NCI-H1436 treated with DMSO at 0.1 percent for 48 hours (cell line): ENCODE measurements around the gene POM121L2.

Experiments
- DNase-seq: peaks from one replicate; lab custom pipeline; 2025; lab: John Stamatoyannopoulos, UW

Gene POM121L2

DNA sequence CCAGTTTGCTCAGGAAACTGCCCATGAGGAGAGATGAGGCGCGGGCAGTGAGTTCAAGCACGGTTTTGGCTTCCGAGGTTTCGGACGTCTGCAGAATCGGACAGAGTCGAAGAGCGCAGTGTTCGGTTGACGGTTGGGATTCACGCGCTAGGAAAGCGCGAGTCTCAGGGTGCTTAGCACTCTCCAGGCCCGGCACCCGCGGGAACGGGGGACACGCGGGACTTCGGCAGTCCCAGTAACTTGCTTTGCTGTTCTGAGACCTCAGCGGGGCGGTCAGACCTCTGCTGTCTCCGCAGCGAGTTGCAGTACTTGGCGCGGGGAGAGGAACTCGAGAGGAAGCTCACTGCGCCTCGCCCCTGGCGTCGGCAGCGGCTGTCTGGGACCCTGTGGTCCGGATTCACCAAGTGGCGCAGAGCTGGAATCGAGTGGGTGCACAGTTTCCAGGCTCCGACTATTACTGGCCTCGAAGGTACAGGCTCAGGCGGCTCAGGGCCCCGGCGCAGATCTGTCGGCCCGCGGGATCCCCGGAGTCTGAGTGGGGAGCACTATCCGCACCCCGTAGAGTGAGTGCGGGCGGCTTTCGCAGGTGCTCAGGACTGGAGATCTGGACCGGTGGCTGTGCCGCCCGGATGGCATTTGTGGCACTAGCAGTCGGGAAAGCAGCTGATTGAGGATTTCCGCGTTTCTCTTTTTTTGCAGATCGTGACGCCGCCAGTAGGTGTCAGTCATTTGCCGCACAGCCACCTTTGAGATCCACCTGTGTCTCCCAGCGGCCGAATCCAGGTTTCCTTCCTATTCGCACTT lies at the start of gene POM121L2:
TSS of gene POM121L2 (minus strand) at position 128 of the 804 bp plus-strand sequence. CDS start at position 25, 103 bp downstream.
- DNase-seq = no peak

GRCh38 chr6:27359231-27359630 lies 47.2 kb upstream of the POM121L2 start:
- DNase-seq = no peak

DNA sequence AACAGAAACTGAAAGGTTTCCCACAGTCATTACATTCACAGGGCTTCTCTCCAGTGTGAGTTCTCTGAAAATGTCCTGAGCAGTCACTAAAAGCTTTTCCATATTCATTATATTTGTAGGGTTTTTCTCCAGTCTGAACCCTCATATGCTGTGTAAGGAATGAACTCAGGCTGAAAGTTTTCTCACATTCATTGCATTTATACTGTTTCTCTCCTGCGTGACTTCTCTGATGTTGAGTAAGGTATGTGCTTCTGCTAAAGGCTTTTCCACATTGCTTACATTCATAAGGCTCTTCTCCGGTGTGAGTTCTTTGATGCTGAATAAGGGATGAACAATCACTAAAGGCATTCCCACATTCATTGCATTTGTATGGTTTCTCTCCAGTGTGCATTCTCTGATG lies 46.7 kb upstream of the POM121L2 start:
- DNase-seq = no peak

DNA sequence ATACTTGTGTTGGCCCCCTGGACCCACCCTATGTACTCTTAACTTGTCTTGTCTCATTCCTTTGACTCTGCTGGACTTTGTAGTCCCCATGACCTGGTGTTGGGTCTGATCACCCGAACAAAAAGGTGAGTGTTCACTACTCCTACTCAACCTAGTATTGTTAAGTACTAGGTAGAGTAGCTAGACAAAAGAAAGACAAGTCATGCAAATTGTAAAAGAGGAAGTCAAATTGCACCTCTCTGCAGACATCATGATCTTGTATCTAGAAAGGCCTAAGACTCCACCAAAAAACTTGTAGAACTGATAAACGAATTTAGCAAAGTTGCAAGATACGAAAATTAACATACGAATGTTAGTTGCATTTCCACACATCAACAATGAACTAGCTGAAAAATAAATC lies 40.8 kb upstream of the POM121L2 start:
- no peak for DNase-seq

DNA sequence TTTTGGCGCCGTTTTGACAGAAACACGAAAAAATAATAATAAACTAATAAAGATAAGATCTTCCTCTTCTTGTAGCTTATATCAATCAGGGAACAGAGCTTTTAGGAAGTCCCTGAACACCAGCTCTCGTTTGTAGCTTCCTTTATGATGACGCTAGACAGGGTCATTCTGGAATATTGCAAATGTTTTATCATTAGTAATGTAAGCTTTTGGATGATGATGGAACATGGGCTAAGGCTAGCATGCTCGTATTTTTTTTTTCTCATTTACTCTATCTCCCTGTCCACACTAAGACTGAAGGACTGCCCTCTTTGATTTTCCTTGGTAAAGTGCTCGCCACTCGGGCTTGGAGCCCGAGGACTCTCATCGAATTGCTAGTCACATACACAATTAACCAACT lies 22.1 kb upstream of the POM121L2 start:
- no peak for DNase-seq

DNA sequence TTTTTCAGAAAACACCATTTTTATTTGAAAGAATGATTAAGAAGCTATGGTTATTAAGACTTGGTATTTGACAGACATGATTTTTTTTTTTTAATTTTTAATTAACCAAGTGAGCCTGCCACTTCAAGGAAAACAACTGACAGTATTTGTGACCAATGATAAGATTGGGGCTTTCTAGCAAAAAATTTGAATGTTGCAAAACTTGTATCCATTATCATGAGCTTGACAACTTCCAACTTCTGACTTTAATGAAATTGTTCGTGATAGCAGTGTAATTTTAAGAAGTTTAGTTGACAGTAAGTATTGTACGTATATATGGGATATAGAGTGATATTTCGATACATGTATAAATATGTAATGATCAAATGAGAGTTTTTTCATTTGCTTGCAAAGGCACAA lies 21.6 kb upstream of the POM121L2 start:
- DNase-seq = no peak

GRCh38 chr6:27332692-27333641 lies 20.9 kb upstream of the POM121L2 start:
- no peak for DNase-seq

DNA sequence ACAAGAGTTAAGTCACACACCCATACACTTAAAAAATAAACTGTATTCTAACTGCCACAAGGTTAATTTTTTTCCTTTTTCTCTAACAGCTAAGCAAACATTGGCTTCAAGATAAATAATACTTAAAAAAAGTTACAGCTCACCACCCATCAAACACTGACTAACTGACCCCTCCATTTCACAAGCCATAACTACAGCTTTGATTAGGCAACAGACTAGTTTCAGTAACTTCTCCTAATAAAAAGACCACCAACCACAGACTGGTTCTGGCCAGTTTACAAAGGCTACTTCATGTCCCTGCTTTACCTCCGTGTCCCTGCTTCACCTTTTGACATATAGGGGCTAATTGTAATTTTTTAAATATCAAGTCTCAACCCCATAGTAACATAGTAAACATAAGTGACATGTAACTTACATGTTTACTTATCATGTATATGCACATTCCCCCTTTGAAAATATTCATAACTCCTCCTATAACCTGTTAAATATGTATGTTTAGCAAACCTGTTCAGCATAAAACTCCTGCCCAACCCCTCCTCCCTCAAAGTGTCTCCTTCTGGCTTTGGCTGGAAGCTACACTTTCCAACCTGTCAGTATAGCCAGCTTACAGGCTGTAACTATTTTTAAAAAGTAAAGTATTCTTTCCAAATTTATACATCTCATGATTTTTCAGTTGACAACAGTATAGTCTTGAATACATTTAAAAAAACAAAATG lies 15.1 kb upstream of the POM121L2 start:
- DNase-seq = no peak

GRCh38 chr6:27321901-27322300 lies 9.8 kb upstream of the POM121L2 start:
- DNase-seq = no peak

- DNase-seq = no peak
These were observed 9.3 kb upstream of the POM121L2 start for GRCh38 chr6:27321370-27321769.

- no peak for DNase-seq
These were observed 6.9 kb upstream of the POM121L2 start for GRCh38 chr6:27318973-27319372.

- DNase-seq = no peak
These were observed 2.0 kb upstream of the POM121L2 start for GRCh38 chr6:27314046-27314445.

DNA sequence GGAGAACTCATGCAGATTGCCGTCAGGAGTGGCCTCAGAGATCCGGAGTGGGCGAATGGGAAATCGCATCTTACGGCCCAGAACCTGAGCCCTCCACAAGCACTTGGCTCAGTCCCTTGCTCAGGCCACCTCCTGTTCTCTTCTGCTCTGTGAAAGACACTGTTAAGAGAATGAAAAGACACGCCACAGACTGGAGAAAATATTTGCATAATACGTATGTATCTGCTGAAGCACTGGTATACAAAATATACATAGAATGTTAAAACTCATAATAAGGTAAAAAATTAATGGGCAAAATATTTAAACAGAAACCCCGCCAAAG lies 838 bp upstream of the POM121L2 start:
- no peak for DNase-seq

DNA sequence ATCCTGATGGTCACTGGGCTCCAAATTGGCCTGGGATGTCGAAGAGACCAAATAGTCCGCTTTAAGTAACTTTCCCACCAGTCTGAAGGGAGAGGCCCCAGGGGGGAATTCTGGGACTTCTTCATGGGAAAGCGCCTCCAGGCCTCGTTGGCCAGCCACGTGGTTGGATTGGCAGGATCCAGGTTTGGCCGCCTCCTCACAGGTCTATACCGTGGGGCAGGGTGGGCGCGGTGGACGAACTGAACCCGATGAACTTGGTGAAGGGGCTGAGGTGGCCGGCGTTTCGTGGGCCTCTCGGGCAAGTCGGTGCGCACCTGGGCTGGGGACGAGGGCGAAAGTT lies 297 bp downstream of the POM121L2 start:
- DNase-seq = no peak

GRCh38 chr6:27303613-27304272 lies 8.3 kb downstream of the POM121L2 start:
- DNase-seq = no peak

- DNase-seq = no peak
These were observed 14.0 kb downstream of the POM121L2 start for GRCh38 chr6:27297857-27298730.

DNA sequence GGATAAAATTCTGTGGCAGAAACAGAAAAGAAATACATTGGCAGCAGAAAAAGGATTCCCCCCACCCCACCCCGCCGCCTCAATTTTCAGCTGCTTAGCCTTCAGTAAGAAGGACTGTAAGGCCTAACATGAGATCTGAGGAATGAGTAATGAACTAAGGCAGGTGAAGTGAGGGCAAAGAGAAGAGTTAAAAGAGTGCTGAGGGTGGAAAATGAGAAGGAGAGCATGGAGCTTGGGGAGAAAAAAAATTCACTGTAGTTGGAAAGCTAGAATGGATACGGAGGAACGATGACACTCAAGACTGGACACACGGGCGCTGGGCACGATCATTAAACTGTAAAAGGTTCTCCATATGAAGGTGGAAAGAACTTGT lies 14.6 kb downstream of the POM121L2 start:
- no peak for DNase-seq

- no peak for DNase-seq
These were observed 15.8 kb downstream of the POM121L2 start for GRCh38 chr6:27296106-27296783.

DNA sequence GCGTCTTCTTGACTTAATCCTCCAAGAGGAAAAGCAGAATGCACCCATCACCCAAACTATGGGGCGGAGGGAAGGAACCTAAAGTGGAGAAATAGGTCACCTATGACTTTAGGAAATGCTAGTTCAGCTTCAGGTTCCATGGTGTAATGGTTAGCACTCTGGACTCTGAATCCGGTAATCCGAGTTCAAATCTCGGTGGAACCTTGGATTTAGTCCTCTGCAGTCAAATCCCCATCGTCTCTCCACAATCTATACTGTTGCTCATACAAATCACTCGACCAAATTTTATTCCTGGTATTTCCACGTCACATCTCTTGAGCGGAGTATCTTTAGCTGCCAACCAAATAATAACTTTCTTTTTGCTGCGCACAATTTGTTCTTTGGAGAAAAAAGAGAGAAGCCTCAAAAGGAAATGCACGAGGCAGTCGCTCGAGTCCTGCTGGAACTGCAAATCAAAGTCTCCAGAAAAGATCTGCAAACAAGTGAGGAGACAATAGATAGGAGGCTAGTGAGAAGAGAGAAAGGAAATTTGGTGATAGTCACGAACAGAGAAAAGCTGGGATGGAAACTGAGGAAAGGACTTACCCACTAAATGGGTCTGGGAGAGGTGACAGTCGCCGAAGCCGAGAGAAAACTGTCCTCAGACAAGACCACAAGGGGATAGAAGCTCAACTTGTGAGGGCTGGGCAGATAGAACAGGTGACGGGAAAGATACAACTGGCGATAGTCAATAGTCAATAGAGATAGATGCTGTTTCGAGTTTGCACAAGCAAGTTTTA lies 16.6 kb downstream of the POM121L2 start:
- no peak for DNase-seq

DNA sequence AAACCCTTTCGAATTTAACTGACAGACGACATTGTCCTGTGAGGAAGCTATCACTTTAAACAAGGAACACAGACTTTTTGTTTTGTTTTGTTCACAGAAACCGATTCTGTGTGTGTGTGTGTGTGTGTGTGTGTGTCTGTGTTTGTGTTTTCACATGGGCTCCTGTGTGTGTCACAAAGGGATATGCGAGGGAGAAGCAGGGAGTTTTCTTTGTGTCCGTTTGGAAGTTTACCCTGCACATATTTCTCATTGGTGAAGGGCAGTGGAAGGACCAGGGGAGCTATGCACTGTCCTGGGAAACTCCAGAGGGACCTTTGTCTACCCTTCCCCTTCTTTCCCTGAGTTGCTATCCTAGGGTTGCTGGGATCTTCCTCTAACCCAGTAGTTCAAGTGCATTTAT lies 17.7 kb downstream of the POM121L2 start:
- no peak for DNase-seq
